Natural killer cell (primary cell): ENCODE data around the gene IMP3. TPM values are rescaled to one million over a fixed set of nuclear protein-coding genes. Genes with fewer than 3 reads are reported as not detected.

ENCODE experiments used
- ATAC-seq, 3 donors: fragments of 150-1000 bp in 2 of 3; fragments of 200-7000 bp in 1 of 3; cut with Tn5 transposase; 1 replicate in 1 of 3; 2 replicates in 2 of 3; pipeline ENCODE4 v1.10.0; 2021; ENCODE audit warnings: mild to moderate bottlenecking in 2 of 3, moderate library complexity in 2 of 3
- DNase-seq, 2 donors: peaks; one replicate each; pipeline versions ENCODE4 v3.0.0 to v3.0.0-alpha.2; 2013 to 2021; ENCODE audit warnings: mixed read lengths in 1 of 2
- H3K27ac ChIP-seq: one replicate; pipeline ENCODE4 v1.5.1; 2013; ENCODE audit warnings: mild to moderate bottlenecking, low read length
- H3K27me3 ChIP-seq: one replicate; pipeline ENCODE4 v1.6.1; 2013; ENCODE audit warnings: low read length; ENCODE audit not compliant: control insufficient read depth, insufficient read depth
- H3K36me3 ChIP-seq: one replicate; pipeline ENCODE4 v1.6.1; 2013; ENCODE audit warnings: low read length; ENCODE audit not compliant: control insufficient read depth, insufficient read depth
- H3K4me1 ChIP-seq: one replicate; pipeline ENCODE4 v1.6.1; 2013; ENCODE audit warnings: low read length; ENCODE audit not compliant: control insufficient read depth, insufficient read depth
- H3K4me3 ChIP-seq: one replicate; pipeline ENCODE4 v1.5.1; 2013; ENCODE audit warnings: low read length
- H3K9me3 ChIP-seq: one replicate; pipeline ENCODE4 v1.6.1; 2013; ENCODE audit warnings: low read length; ENCODE audit not compliant: control insufficient read depth, insufficient read depth
- H3K27ac Mint-ChIP-seq, 2 donors: one replicate each; pipeline ENCODE4 v1.8.0; 2022; ENCODE audit warnings: mild to moderate bottlenecking in 2 of 2, mixed read lengths in 2 of 2, moderate library complexity in 1 of 2
- H3K27me3 Mint-ChIP-seq, 2 donors: one replicate each; pipeline ENCODE4 v1.8.0; 2022; ENCODE audit warnings: low read depth in 2 of 2, mixed read lengths in 2 of 2
- H3K36me3 Mint-ChIP-seq: one replicate; pipeline ENCODE4 v1.8.0; 2022; ENCODE audit warnings: mixed read lengths
- H3K4me1 Mint-ChIP-seq, 2 donors: one replicate each; pipeline ENCODE4 v1.8.0; 2022; ENCODE audit warnings: mixed read lengths in 2 of 2
- H3K4me3 Mint-ChIP-seq: one replicate; pipeline ENCODE4 v1.8.0; 2022; ENCODE audit warnings: mild to moderate bottlenecking, moderate library complexity, mixed read lengths
- H3K9me3 Mint-ChIP-seq, 2 donors: one replicate each; pipeline ENCODE4 v1.8.0; 2022; ENCODE audit warnings: mixed read lengths in 2 of 2
- WGBS: methylation state at CpG from one replicate; pipeline ENCODE4 v1.1.7; 2013; ENCODE audit warnings: missing lambda C conversion rate; ENCODE audit not compliant: insufficient coverage; 5-methylcytosine and 5-hydroxymethylcytosine counted together
- intact Hi-C: fragments of 100-400 bp; cut with micrococcal nuclease; formaldehyde crosslinking; loops from one replicate; pipeline ENCODE4 v1.14.2; 2022
- total RNA-seq, 4 donors: library from RNA; stranded (reverse); fragments of 120-200 nt in 1 of 4; gene quantifications; one replicate each; pipeline versions ENCODE4 v1.2.3 to v1.2.4, GENCODE V29; 2013 to 2022
- TF ChIP-seq, protein P1 (sequence below): fragments of 200-600 bp; IDR thresholded peaks from one replicate; pipeline ENCODE4 v1.8.0; 2022; ENCODE audit warnings: antibody characterized with exemption

Gene IMP3
- total RNA-seq, 3 donors from 2014 or later (not counting 1 experiment from before 2014, with no cell fraction given) = 22.9 to 37.1 (median 35.8) TPM

DNA sequence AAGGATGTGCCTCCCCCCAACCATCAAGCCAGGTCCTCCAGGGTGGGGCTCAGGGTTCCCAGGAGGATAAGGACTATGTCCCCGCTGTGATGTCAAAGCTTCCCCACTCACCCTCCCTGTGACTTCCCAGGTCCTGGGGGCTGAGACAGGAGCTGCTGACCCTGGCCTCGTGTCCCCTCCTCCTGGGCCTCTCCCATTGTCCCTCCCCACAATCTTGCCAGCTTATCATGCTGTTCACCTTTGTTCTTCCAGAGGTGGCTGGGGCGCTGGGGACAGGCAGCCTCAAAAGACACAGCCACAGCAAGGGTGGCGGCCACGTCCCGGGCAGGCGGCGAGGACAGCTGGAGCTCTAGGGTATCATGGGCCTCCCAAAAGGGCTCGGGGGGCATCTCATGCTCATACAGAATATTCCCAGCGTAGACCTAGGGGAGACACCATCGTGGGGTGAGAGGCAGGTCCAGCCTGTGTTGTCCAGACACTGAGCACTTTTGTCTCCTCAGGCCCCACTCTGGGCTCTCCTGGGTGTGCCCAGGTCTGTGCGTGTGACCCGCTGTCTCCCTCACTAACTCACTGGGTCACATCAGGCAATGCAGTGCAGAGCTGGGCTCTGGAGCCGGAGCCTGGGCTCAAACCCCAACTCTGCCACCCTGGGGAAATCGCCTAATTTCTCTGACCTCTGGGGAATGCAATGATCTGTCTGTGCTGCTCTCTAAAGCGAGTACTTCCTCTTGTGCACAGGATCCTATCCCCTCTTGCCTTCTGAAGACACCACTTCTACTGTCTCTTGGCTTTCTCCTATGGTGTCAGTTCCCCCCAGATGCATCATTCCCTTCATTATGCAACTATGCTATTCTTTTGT, 37.7 kb upstream of the IMP3 start:
- TF ChIP-seq, protein P1, sequence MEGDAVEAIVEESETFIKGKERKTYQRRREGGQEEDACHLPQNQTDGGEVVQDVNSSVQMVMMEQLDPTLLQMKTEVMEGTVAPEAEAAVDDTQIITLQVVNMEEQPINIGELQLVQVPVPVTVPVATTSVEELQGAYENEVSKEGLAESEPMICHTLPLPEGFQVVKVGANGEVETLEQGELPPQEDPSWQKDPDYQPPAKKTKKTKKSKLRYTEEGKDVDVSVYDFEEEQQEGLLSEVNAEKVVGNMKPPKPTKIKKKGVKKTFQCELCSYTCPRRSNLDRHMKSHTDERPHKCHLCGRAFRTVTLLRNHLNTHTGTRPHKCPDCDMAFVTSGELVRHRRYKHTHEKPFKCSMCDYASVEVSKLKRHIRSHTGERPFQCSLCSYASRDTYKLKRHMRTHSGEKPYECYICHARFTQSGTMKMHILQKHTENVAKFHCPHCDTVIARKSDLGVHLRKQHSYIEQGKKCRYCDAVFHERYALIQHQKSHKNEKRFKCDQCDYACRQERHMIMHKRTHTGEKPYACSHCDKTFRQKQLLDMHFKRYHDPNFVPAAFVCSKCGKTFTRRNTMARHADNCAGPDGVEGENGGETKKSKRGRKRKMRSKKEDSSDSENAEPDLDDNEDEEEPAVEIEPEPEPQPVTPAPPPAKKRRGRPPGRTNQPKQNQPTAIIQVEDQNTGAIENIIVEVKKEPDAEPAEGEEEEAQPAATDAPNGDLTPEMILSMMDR = no peak
- no peaks in the 10 kb centered on the region for H3K4me1 Mint-ChIP-seq
- no peaks in the 10 kb centered on the region for H3K4me1 ChIP-seq
- no peak overlapping the region for H3K4me3 ChIP-seq
- no peaks in the 10 kb centered on the region for H3K36me3 Mint-ChIP-seq
- H3K27ac ChIP-seq = no peak overlapping the region
- H3K4me3 Mint-ChIP-seq = no peak overlapping the region
- H3K9me3 ChIP-seq = no peaks in the 10 kb centered on the region
- no peaks in the 10 kb centered on the region for H3K9me3 Mint-ChIP-seq
- intact Hi-C loops = no loop called here
- DNase-seq = no peak
- H3K27me3 ChIP-seq = no peaks in the 10 kb centered on the region
- H3K27me3 Mint-ChIP-seq = peaks cover 0 to 2% of the 10 kb centered on the region in 2 donors
- no peaks in the 10 kb centered on the region for H3K36me3 ChIP-seq
- no peak overlapping the region for H3K27ac Mint-ChIP-seq
- WGBS = 80% methylated on average over 16 of the region's 16 CpGs
- no peak for ATAC-seq

DNA sequence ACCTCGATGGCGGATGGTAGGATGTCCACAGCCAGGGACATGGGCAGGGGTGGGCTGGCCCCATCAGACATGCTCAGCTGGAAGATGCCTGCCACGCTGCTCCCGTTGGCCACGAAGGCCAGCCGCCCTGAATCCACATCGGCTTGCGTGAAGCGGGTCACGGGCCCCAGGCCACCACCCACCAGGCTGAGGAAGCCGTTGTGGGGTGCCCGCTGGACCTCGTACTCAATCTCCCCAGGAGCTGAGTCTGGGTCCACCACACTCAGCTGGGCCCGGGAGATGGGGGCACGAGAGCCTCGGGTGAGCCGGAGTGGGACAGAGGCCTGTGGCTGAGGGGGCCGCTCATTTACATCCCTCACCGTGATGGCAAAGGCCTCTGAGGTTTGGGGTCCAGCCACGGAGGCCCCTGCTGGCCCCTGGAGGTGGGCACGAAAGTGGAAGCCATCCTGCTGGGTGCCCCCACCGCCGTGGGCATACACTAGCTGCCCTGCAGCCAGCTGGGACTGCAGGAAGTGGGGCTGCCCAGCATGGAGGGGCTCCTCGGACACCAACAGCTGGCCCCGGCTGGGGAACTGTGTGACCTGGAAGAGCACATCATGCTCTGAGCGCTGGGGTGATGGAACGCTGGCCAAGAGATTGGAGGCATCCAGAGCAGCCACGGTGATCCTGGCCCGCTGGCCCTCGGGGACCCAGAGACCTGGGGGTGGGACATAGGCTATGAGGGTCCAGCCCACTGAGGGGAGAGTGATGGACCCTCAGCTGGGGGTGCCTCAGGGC, 36.9 kb upstream of the IMP3 start:
- Histone ChIP-seq H3K27ac (no peak overlapping the region), H3K9me3 (no peaks in the 10 kb centered on the region), H3K4me1 (no peaks in the 10 kb centered on the region), H3K27me3 (no peaks in the 10 kb centered on the region), H3K4me3 (no peak overlapping the region), H3K36me3 (no peaks in the 10 kb centered on the region)
- 90% methylated on average over 30 of the region's 30 CpGs for WGBS
- Mint-ChIP-seq H3K27ac (no peak overlapping the region), H3K4me3 (no peak overlapping the region), H3K4me1 (no peaks in the 10 kb centered on the region), H3K9me3 (no peaks in the 10 kb centered on the region), H3K36me3 (no peaks in the 10 kb centered on the region), H3K27me3 (peaks cover 0 to 2% of the 10 kb centered on the region in 2 donors)
- intact Hi-C loops = no loop called here
- TF ChIP-seq, protein P1 = no peak
- ATAC-seq (no peak), DNase-seq (no peak)

DNA sequence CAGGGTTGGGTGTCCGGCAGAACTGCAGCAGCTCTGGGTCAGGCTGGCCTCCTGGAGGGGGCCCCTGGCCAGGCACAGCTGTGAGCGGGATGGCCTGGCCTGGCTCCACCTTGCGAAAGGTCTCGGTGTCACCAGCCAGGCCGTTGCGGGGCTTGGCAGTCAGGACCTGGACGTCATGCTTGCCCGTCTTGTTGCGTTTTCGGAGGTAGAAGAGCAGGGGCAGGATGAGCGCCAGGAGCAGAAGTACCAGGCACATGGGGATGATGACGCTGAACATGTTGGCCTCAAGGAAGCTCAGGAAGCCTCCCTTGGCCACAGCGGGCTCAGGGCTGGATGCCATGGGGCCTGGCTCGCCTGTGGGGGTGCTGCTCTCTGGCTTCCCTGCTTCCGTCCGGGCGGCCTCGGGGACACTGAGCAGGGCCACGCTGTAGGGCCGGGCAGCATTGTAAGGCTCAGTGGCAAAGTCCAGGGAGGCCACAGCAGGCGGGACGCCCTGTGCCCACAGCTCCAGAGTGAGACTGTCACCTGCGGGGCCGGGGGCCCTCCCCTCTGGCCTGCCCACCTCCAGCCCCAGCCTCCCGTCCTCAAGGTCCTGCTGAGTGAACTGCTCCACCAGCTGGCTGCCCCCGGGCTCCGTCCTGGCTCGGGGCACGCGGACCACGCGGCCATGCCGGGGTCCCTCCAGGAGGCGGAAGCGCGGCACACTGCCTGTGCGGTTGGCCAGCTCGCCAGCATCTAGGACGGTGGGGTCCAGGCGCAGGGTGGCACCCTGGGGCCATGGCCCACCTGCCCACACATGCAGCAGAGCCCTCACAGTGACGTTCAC, 35.8 kb upstream of the IMP3 start:
- Mint-ChIP-seq H3K27ac (no peak overlapping the region), H3K36me3 (no peaks in the 10 kb centered on the region), H3K27me3 (peaks cover 0 to 2% of the 10 kb centered on the region in 2 donors), H3K9me3 (no peaks in the 10 kb centered on the region), H3K4me1 (no peaks in the 10 kb centered on the region), H3K4me3 (no peak overlapping the region)
- Histone ChIP-seq H3K9me3 (no peaks in the 10 kb centered on the region), H3K4me3 (no peak overlapping the region), H3K4me1 (no peaks in the 10 kb centered on the region), H3K36me3 (no peaks in the 10 kb centered on the region), H3K27me3 (no peaks in the 10 kb centered on the region), H3K27ac (no peak overlapping the region)
- WGBS = 93% methylated on average over 41 of the region's 41 CpGs
- intact Hi-C loops = no loop called here
- ATAC-seq (no peak), DNase-seq (no peak)
- TF ChIP-seq, protein P1 = no peak
